AG09319 (cell line): Measurements from ENCODE around the gene SCN8A.

Experiments used
- DNase-seq: peaks from one replicate; pipeline ENCODE4 v3.0.0-alpha.2; 2010; ENCODE audit warnings: low read depth; ENCODE audit errors: extremely low read depth
- CTCF ChIP-seq: IDR thresholded peaks from 2 replicates; pipeline ENCODE4 v1.5.1; 2011; ENCODE audit warnings: low read depth, mild to moderate bottlenecking, inconsistent platforms, low read length, moderate library complexity

SCN8A gene

GRCh38 chr12:51850965-51851299 lies 259.9 kb downstream of the SCN8A start:
- TF ChIP-seq CTCF: no peak
- DNase-seq: no peak

- DNase-seq: no peak
- TF ChIP-seq CTCF: no peak
These were observed 260.5 kb downstream of the SCN8A start for GRCh38 chr12:51851413-51852124.

GRCh38 chr12:51852404-51853137 lies 261.5 kb downstream of the SCN8A start:
- no peak for TF ChIP-seq CTCF
- peak; percentile 39 for DNase-seq

- TF ChIP-seq CTCF: no peak
- no peak for DNase-seq
These were observed 264.8 kb downstream of the SCN8A start for GRCh38 chr12:51855586-51856428.

GRCh38 chr12:51860986-51861385 lies 270.0 kb downstream of the SCN8A start:
- TF ChIP-seq CTCF: no peak
- DNase-seq: no peak
